Measurements from ENCODE around the gene CCDC85A.

Gene CCDC85A

DNA sequence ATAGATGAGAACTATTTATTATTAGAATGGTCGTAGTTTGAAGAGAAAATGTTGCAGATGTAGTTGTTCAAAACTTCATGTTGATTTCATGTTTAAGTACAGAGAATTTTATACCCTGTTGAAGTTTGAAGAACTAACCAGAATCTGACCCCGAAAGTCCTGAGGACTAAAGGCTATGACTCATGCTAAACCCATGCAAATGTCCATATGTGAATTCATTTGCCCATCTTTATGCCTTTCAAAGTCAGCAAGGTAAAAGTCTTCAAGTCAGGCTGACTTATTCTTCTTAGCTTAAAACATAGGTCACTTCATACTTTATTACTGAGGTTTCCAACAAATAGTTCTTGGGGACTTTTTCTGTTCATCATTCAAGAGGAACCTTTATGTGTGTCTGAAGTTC, 185.5 kb downstream of the CCDC85A start:
- no peak for DNase-seq (ENCODE audit: low spot score)

DNA sequence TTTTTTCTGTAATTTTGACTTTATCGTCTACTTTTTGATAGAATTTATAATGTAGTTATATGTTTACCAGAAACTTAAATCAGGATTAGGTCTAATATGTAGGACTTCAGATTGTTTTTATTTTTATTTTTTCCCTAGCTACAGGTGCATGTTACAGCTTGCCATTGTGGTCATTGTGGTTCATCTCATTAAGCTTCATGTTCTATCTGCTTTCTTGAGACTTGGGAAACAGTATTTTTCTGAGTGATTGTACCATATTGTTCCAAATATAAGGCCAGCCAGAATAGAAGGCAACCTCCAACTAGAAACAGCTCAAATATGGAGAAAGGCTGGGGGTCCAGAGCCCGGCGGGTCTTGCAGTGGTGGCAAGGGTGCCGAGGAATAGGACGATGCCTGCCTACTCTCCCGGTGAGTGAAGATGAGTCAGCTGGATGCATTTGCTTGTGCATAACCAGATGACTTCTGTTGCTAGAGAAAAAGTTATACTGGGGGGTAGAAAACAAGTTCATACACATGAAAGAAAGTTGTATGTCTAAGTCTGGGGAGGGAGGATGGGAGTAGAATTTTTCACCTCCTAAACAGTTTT, 188.4 kb downstream of the CCDC85A start:
- no peak for DNase-seq (ENCODE audit: low spot score)

DNA sequence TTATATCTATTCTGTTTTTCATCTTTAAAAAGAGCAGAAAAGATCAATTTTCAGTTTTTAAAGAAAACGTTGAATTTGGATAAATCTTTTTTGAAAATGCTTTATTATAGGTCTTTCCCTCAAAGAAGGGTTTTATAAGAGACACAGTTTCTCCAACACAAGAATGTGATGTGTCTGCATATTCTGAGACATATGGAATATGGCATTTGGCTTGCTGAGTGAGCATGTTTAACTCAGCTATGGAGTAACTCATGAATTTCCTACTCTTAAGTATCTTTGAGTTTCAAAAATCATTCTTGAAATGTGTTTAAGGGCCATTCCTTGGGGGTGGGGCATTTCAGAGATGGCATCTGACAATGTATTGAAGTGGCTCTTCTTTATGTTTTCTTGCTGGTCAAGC, 191.5 kb downstream of the CCDC85A start:
- DNase-seq (ENCODE audit: low spot score): no peak

DNA sequence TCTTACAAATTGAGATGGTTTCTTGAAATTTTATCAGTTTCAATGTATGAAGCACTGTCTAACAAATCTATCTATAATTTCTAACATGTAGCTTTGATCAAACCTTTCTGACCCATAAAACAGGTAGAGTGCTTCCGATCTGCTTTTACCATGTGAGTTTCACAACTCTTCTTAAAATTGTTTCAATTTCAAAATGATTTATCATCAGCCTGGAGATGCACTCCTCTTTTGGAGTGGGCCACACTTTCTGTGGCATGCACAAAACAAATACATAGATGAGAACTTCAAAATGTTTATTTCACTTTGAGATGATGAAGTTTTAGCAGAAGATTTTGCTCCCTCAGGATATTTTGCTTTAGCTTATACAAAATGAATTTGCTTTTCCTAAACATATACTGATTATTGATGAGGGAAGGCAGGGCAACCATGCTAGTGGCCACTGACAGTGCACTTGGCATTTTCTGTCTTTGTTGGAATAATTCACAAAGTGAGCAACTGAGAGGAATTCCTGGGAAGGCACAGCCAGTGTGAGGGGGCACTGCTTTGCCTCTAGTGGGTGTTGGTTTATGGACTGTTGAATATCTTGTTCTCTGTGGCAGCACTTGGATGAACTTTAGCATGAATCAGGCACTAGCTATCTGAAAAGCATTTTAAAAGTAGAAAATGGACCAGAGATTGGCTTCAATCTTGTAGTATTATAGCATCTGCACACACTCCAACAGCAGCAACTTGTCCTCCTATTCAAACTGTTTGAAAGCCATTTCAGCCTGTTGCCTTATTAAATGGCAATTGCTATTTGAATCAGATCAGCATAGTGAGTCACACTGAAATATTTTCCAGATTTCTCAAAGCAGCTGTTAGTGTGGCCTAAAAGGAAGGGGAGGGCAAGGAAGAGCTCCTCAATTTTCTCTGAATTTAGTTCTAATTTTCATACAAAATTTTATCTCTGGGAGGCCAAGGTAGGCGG, 193.2 kb downstream of the CCDC85A start:
- peak; percentile 4 for DNase-seq (ENCODE audit: low spot score)

DNA sequence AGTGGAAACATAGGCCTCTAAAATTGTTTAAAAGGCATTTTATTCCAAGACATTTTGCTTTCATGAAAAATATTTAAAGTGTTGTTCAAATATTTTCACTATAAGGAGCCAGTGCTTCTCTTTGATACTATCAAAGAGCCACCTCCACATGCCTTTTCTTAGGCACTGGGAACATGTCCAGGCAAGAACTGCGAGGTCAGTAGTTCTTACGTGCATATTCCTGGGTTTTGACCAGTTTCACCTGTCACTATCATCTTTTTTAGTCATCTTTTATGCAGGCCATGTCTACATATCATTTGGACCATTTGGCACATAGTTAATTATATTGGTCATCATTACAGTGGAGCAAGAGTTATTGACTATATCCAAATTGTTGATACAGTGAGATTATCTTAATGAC, 195.3 kb downstream of the CCDC85A start:
- DNase-seq (ENCODE audit: low spot score): no peak

DNA sequence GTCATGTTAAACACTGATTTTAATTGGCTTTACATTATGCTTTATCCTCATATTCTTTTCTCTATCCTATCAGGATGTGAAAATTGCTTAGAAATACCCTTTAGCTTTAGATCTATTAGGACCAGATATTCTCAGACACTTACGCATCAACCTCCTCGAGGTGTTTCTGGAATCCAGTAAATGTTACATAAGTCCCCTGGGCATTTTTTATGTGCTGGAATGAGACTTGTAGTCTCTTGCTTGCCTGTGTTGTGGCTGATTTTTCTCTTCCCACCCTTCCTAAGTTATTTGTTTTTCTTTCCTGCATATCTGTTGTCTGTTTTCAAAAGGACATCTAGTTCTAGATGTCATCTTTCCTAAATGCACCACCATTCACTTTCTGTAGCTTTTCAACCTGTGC, 197.1 kb downstream of the CCDC85A start:
- no peak for DNase-seq (ENCODE audit: low spot score)

DNA sequence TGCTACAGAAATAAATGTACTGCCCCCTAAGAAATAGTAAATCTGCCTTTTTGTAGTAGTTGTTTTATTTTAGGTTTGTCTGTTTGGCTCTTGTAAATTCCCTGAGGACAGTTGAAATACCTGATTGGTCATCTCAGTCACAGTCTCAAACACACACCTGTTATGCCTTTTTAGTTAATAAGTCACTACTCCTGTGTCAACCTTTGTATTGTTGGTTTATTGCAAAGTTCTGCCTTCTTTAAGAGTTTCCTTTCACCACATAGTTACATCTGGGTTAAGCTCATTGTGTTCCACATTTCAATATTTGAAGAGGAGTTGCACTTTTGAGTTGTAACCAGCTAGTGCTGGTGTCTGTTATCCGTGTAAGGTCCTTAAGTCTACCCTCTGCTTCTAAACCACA, 198.7 kb downstream of the CCDC85A start:
- no peak for DNase-seq (ENCODE audit: low spot score)

DNA sequence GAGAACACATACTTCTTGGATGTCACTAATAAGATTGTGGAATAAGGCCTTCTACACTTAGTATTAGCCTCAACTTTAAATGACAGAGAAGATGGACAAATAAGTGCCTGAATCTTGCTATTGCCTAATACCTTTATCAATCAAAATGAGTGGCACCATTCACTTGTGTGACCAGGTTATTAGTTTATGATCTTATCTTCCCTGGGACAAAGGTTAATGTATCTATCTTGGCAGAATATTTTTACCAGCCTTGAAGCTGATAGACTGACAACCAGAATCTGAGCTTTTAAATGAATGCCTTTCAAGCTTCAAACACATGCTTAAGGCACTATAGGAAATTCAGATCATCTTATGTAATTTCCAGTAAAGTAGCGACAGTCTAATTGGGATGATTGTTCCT, 202.9 kb downstream of the CCDC85A start:
- DNase-seq (ENCODE audit: low spot score): no peak

DNA sequence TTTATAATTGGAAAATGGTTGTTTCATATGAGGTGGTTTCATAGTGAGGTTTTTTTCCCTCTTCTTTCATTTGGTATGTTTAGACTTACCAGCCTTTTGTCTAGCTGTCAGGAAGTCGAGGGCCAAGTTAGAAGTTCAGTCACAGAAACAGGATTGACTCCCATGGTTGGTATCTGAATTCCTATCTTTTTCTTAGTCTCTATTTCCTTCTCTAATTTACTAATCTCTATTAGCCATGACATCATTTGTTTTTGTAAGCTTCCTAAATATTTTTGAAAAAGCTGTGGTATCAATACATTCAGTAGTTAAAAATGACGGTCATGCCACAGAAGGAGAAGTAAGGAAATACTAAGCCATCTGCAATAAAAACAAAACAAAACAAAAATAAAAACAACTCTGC, 206.9 kb downstream of the CCDC85A start:
- no peak for DNase-seq (ENCODE audit: low spot score)

DNA sequence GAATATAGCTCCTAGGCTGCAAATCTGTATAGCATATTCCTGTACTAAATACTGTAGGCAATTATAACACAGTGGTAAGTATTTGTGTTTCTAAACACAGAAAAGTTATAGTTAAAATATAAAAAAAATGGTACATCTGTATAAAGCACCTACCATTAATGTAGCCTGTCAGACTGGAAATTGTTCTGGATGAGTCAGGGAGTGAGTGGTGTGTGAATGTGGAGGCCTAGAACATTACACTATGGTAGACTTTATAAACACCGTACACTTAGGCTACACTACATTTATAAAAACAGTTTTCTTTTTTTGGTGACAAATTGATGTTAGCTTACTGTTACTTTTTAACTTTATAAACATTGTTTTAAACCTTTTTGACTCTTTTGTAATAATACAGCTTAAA, 226.3 kb downstream of the CCDC85A start:
- no peak for DNase-seq (ENCODE audit: low spot score)

DNA sequence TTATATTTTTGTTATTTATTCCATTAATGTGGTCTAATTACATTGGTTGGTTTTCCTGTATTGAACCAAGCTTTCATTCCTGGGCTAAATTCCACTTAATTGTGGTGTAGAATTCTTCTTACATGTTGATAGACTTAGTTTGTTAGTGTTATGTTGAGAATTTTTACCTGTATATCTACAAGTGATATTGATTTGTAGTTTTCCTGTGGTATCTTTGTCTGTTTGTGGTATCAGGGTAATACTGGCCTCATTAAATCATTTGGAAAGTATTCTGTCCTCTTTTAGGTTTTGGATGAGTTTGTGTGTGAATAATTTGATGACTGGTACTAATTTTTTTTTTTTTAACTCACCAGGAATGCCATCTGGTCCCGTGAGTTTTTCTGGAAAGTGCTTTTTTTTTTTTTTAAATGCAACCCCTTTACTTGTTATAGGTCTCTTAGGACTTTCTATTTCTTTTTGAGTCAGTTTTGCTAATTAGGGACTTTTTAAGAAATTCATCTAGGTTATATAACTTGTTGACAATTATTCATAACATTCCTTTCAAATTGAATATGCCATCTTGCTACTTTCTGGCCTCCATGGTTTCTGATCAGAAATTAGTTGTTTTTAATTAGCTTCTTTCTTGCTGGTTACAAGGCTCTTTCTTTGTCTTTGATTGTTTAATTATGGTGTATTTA, 232.8 kb downstream of the CCDC85A start:
- DNase-seq (ENCODE audit: low spot score): no peak
